AG10803 (cell line): ENCODE results near the gene PAPSS2.
"Not testable (repeated sequence)": the region's sequence is repeated elsewhere in the genome, so short reads cannot be mapped to it uniquely, and the experiment has no call there.

Experiments
- DNase-seq: peaks from one replicate; pipeline ENCODE4 v3.0.0; 2010; ENCODE audit warnings: low read depth
- H3K4me3 ChIP-seq: 2 replicates; pipeline ENCODE4 v1.5.1; 2011; ENCODE audit warnings: mild to moderate bottlenecking, low read length, control low read depth
- CTCF ChIP-seq: conservative IDR thresholded peaks from 2 replicates; pipeline ENCODE4 v1.5.1; 2011; ENCODE audit warnings: mild to moderate bottlenecking, low read length, control low read depth, inconsistent platforms

The PAPSS2 gene

GRCh38 chr10:87642988-87643387 is 16.7 kb upstream of the PAPSS2 start:
- H3K4me3 ChIP-seq, result no peak overlapping the region
- no peak for TF ChIP-seq CTCF
- no peak for DNase-seq

GRCh38 chr10:87643920-87644319 is 15.8 kb upstream of the PAPSS2 start:
- no peak overlapping the region for H3K4me3 ChIP-seq
- no peak for TF ChIP-seq CTCF
- DNase-seq, result no peak

GRCh38 chr10:87644500-87644899 is 15.2 kb upstream of the PAPSS2 start:
- H3K4me3 ChIP-seq, DNase-seq: not testable (repeated sequence)

GRCh38 chr10:87646192-87646909 is 13.3 kb upstream of the PAPSS2 start:
- DNase-seq, result no peak
- TF ChIP-seq CTCF, result no peak
- no peak overlapping the region for H3K4me3 ChIP-seq

DNA sequence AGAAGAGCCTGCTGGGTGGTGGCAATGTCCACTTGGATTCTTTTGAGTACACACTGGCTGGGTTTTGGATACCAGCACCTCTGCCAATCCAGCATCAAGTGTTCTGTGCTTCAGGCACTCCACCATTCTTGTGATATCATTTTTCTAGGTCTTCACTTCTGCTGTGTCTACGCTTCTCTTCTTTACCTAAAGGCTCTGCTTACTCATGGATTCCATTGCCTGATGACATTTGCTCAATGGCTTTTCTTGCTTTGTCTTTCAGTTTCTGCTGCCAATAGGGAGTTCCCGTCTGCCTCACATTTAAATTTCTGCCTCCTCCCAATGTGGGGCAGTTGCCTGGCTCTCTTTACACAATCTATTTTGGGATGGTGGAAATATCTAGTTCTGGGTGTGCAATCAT is 12.7 kb upstream of the PAPSS2 start:
- no peak for DNase-seq
- TF ChIP-seq CTCF, result no peak
- H3K4me3 ChIP-seq, result no peak overlapping the region

DNA sequence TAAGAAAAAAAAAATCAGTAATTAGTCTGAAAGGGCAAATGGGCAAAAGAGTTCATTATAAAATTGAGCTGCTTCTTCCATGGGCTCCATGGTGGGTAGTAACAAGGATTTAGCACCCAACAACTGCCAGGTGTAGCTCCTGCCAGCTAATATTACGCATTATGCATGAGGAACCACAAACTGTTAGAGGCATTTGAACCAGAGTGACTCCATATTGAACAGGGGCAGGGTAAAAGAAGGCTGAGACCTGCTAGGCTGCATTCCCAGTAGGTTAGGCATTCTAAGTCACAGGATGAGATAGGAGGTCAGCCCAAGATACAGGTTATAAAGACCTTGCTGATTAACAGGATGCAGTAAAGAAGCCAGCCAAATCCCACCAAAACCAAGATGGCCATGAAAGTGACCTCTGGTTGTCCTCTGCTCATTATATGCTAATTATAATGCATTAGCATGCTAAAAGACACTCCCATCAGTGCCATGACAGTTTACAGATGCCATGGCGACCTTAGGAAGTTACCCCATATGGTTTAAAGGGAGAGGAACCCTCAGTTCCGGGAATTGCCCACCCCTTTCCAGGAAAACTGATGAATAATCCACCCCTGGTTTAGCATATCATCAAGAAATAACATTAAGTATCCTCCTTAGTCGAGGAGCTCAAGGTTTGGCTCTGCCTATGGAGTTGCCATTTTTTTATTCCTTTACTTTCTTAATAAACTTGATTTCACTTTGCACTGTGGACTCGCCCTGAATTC is 8.7 kb upstream of the PAPSS2 start:
- TF ChIP-seq CTCF, result no peak
- H3K4me3 ChIP-seq, result no peak overlapping the region
- no peak for DNase-seq

- DNase-seq, result no peak
- no peak overlapping the region for H3K4me3 ChIP-seq
- no peak for TF ChIP-seq CTCF
Observed at GRCh38 chr10:87651801-87652200, 7.9 kb upstream of the PAPSS2 start.
